K562 (cell line): ENCODE data around the gene ARSD. TPM values are rescaled to one million over a fixed set of nuclear protein-coding genes. Genes with fewer than 3 reads are reported as not detected.
"Not testable (repeated sequence)": the region's sequence is repeated elsewhere in the genome, so short reads cannot be mapped to it uniquely, and the experiment has no call there.

Experiments used
- ATAC-seq: fragments of 200-7000 bp; cut with Tn5 transposase; 3 replicates; pipeline ENCODE4 v1.9.1; 2020; ENCODE audit warnings: moderate library complexity
- BruUV-seq: library from RNA; stranded (reverse); fragments of 400-500 nt; replicated peaks from 2 replicates; lab custom pipeline; 2021; lab: Mats Ljungman, UMichigan
- CTCF ChIA-PET: fragments of 300-600 bp; formaldehyde crosslinking; extraction: SDS; loops from one replicate; lab custom pipeline; 2021; ENCODE audit warnings: low intra/inter-chr PET ratio; lab: Yijun Ruan, JAX
- POLR2A ChIA-PET: fragments of 300-600, 350-650 bp; sonication (Branson Sonifier 250); formaldehyde crosslinking; extraction: SDS; loops from one replicate; lab custom pipeline; 2021; ENCODE audit warnings: antibody characterized with exemption, inconsistent platforms; lab: Yijun Ruan, JAX
- DNase-seq, 4 experiments: peaks; one replicate each; pipeline versions ENCODE4 v3.0.0 to v3.0.0-alpha.2; 2011 to 2018; ENCODE audit warnings: low spot score in 3 of 4, mixed read lengths in 3 of 4; ENCODE audit errors: extremely low read depth in 1 of 4
- FAIRE-seq: peaks from 2 replicates; lab custom pipeline; 2011; peaks lifted over from hg19 to GRCh38; lab: Jason Lieb, UNC
- H2AFZ ChIP-seq: 2 replicates; pipeline ENCODE4 v1.6.0; 2011; ENCODE audit warnings: low read depth, low read length, control low read depth, inconsistent platforms
- H3K27ac ChIP-seq: fragments of 200-600 bp; 3 replicates; pipeline ENCODE4 v1.8.0; 2011; ENCODE audit warnings: low read depth, mild to moderate bottlenecking, control low read depth, inconsistent platforms, low read length, moderate library complexity, mixed read lengths; ENCODE audit errors: extremely low read depth
- H3K27me3 ChIP-seq, 2 experiments: fragments of 300-600 bp in 1 of 2; 2 replicates in 1 of 2; 3 replicates in 1 of 2; pipeline versions ENCODE4 v1.6.0 to v1.8.0; 2011; ENCODE audit warnings: inconsistent platforms in 2 of 2, low read length in 2 of 2, mild to moderate bottlenecking in 1 of 2, mixed read lengths in 1 of 2, moderate library complexity in 1 of 2; ENCODE audit not compliant: control insufficient read depth in 2 of 2, insufficient read depth in 2 of 2
- H3K36me3 ChIP-seq: fragments of 300-600 bp; 3 replicates; pipeline ENCODE4 v1.8.0; 2011; ENCODE audit warnings: mild to moderate bottlenecking, low read length, inconsistent platforms; ENCODE audit not compliant: control insufficient read depth, insufficient read depth
- H3K4me1 ChIP-seq, 2 experiments: fragments of 200-600 bp in 1 of 2; replicated peaks in 1 of 2; 2 replicates in 1 of 2; 3 replicates in 1 of 2; pipeline versions ENCODE4 v1.5.1 to v1.8.0; 2011; ENCODE audit warnings: inconsistent platforms in 2 of 2, low read length in 2 of 2, mild to moderate bottlenecking in 1 of 2, mixed read lengths in 1 of 2, moderate library complexity in 1 of 2; ENCODE audit not compliant: control insufficient read depth in 2 of 2, insufficient read depth in 2 of 2
- H3K4me2 ChIP-seq: 2 replicates; pipeline ENCODE4 v1.6.1; 2011; ENCODE audit warnings: low read length, control low read depth, inconsistent platforms, mixed read lengths; ENCODE audit not compliant: insufficient read depth
- H3K4me3 ChIP-seq: fragments of 200-600 bp; sonication (generic), shearing (Covaris generic); 2 replicates; pipeline ENCODE4 v1.5.1; 2016; ENCODE audit warnings: control low read depth, inconsistent platforms
- H3K79me2 ChIP-seq: fragments of 200-600 bp; 3 replicates; pipeline ENCODE4 v1.8.0; 2011; ENCODE audit warnings: low read length, inconsistent platforms; ENCODE audit not compliant: control insufficient read depth, insufficient read depth
- H3K9ac ChIP-seq, 2 experiments: 2 replicates each; pipeline versions ENCODE4 v1.6.0 to v1.6.1; 2011; ENCODE audit warnings: low read depth in 2 of 2, low read length in 2 of 2, control low read depth in 1 of 2, inconsistent platforms in 1 of 2, mild to moderate bottlenecking in 1 of 2, mixed read lengths in 1 of 2; ENCODE audit not compliant: insufficient read depth in 1 of 2
- H3K9me1 ChIP-seq: one replicate; pipeline ENCODE4 v1.6.0; 2011; ENCODE audit warnings: inconsistent platforms, mild to moderate bottlenecking, low read length, moderate library complexity; ENCODE audit not compliant: control insufficient read depth, insufficient read depth
- H3K9me3 ChIP-seq: replicated peaks from 2 replicates; pipeline ENCODE4 v1.5.1; 2011; ENCODE audit warnings: low read depth, low read length, inconsistent platforms; ENCODE audit not compliant: control insufficient read depth, insufficient read depth
- H4K20me1 ChIP-seq: replicated peaks from 2 replicates; pipeline ENCODE4 v1.6.1; 2011; ENCODE audit warnings: low read length, inconsistent platforms, mixed read lengths; ENCODE audit not compliant: control insufficient read depth, insufficient read depth
- CBFA2T2 ChIP-seq: fragments of 450-650 bp; conservative IDR thresholded peaks from 2 replicates; pipeline ENCODE4 v1.6.1; 2017; ENCODE audit warnings: mild to moderate bottlenecking
- DPF2 ChIP-seq: fragments of 450-650 bp; IDR thresholded peaks from 2 replicates; pipeline ENCODE4 v1.6.1; 2016
- FOSL1 ChIP-seq: fragments of 200-800 bp; sonication (Bioruptor generic); conservative IDR thresholded peaks from 2 replicates; pipeline ENCODE4 v1.6.1; 2016; ENCODE audit warnings: missing genetic modification characterization, missing compliant biosample characterization
- FOXJ2 ChIP-seq: fragments of 200-800 bp; sonication (Bioruptor generic); IDR thresholded peaks from 2 replicates; pipeline ENCODE4 v1.6.1; 2016; ENCODE audit warnings: missing genetic modification characterization, missing compliant biosample characterization
- ID3 ChIP-seq, 2 experiments: fragments of 250-450 bp in 1 of 2; fragments of 450-650 bp in 1 of 2; sonication (Bioruptor Pico) in 1 of 2; IDR thresholded peaks; 2 replicates each; pipeline versions ENCODE4 v1.6.1 to v1.8.0; 2016 to 2021; ENCODE audit warnings: mild to moderate bottlenecking in 2 of 2, moderate library complexity in 2 of 2, missing compliant biosample characterization in 1 of 2, missing genetic modification characterization in 1 of 2
- POLR2A ChIP-seq: fragments of 450-650 bp; conservative IDR thresholded peaks from 2 replicates; pipeline ENCODE4 v1.6.1; 2016
- SMARCA4 ChIP-seq: fragments of 450-650 bp; IDR thresholded peaks from 2 replicates; pipeline ENCODE4 v1.6.1; 2016
- SOX6 ChIP-seq: fragments of 450-650 bp; IDR thresholded peaks from 2 replicates; pipeline ENCODE4 v1.6.1; 2014; ENCODE audit warnings: mild to moderate bottlenecking
- SRF ChIP-seq, 2 experiments: fragments of 250-450, 450-650 bp in 1 of 2; sonication (Bioruptor Pico) in 1 of 2; sonication (generic) in 1 of 2; formaldehyde crosslinking; IDR thresholded peaks; 2 replicates each; pipeline versions ENCODE4 v1.5.0 to v1.5.1; 2020 to 2022; ENCODE audit warnings: mild to moderate bottlenecking in 1 of 2, missing genetic modification reagents in 1 of 2
- TAF9B ChIP-seq: fragments of 450-650 bp; IDR thresholded peaks from 2 replicates; pipeline ENCODE4 v1.6.1; 2018; ENCODE audit warnings: mild to moderate bottlenecking; ENCODE audit not compliant: partially characterized antibody
- ZEB2 ChIP-seq: fragments of 450-650 bp; IDR thresholded peaks from 2 replicates; pipeline ENCODE4 v1.6.1; 2016
- ZSCAN29 ChIP-seq: fragments of 450-650 bp; IDR thresholded peaks from 2 replicates; pipeline ENCODE4 v1.6.1; 2017
- WGBS: fragments of 100-300 bp; shearing (Covaris generic); methylation state at CpG from one replicate; pipeline ENCODE4 v1.1.6; 2016; ENCODE audit warnings: low coverage, mixed read lengths; ENCODE audit not compliant: insufficient coverage; ENCODE audit errors: missing lambda C conversion rate; 5-methylcytosine and 5-hydroxymethylcytosine counted together
- in situ Hi-C: fragments of 300-500 bp; cut with MboI; formaldehyde crosslinking; loops from 4 replicates; pipeline ENCODE4 v1.15.0; 2018; ENCODE audit warnings: inconsistent platforms, mixed read lengths
- intact Hi-C: fragments of 100-400 bp; cut with micrococcal nuclease; formaldehyde crosslinking; loops from 2 replicates; pipeline ENCODE4 v1.14.2; 2022
- polyA plus RNA-seq, 8 experiments: library from polyadenylated mRNA; depleted of rRNA in 4 of 8; stranded (reverse) in 5 of 8; unstranded in 3 of 8; fragments of >200 nt; fragmentation: Nextera tagmentation in 2 of 8; fragmentation: Illumina TruSeq in 1 of 8; extraction: Ambion mirVana in 2 of 8; extraction: Trizol in 1 of 8; gene quantifications; 2 replicates each; pipeline versions ENCODE4 v1.2.1 to v1.2.3, GENCODE V29; 2011 to 2014; ENCODE audit warnings: inconsistent platforms in 1 of 8, missing spikeins in 1 of 8
- total RNA-seq, 7 experiments: library from RNA; depleted of rRNA in 6 of 7; stranded (reverse); fragments of >200 nt in 6 of 7; fragmentation: Illumina TruSeq in 2 of 7; extraction: Trizol in 2 of 7; gene quantifications; 2 replicates each; pipeline versions ENCODE4 v1.2.1 to v1.2.3, GENCODE V29; 2011 to 2021; ENCODE audit warnings: low replicate concordance in 1 of 7
- TF ChIP-seq, protein P1 (sequence below): fragments of 250-450 bp; sonication (Bioruptor Pico); IDR thresholded peaks from 2 replicates; pipeline ENCODE4 v1.4.0; 2020; ENCODE audit warnings: borderline replicate concordance
- TF ChIP-seq, protein P2 (sequence below): fragments of 450-650 bp; IDR thresholded peaks from 2 replicates; pipeline ENCODE4 v1.6.1; 2018; ENCODE audit not compliant: partially characterized antibody

Gene ARSD
- total and polyA plus RNA-seq, 9 of the 15 experiments (the other 6 are each of a cell fraction or from before 2014, with no cell fraction given), result 0.05 to 0.23 (median 0.09) TPM; not detected in 1

DNA sequence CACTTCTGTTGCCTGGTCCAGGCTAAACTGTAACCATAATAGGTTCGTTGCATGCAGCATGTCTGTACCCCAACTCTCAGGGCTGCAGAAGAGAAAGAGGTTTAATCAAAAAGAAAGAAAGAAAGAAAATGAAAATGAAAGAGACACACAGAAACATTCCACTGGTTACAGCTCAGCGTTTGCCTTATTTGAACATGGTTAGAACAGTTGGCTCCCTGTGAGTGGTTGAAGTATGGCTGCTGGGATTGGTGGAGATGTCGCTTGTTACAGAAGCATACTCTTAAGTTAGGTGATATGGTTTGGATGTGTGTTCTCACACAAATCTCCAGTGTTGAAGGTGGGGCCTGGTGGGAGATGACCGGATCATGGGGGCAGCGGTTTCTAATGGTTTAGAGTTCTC lies 36.3 kb downstream of the ARSD start (continued):
- TF ChIP-seq, protein P1, sequence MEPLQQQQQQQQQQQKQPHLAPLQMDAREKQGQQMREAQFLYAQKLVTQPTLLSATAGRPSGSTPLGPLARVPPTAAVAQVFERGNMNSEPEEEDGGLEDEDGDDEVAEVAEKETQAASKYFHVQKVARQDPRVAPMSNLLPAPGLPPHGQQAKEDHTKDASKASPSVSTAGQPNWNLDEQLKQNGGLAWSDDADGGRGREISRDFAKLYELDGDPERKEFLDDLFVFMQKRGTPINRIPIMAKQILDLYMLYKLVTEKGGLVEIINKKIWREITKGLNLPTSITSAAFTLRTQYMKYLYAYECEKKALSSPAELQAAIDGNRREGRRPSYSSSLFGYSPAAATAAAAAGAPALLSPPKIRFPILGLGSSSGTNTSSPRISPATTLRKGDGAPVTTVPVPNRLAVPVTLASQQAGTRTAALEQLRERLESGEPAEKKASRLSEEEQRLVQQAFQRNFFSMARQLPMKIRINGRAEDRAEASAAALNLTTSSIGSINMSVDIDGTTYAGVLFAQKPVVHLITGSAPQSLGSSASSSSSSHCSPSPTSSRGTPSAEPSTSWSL (CRISPR knock-in tag), result no peak
- TF ChIP-seq TAF9B, result no peak

DNA sequence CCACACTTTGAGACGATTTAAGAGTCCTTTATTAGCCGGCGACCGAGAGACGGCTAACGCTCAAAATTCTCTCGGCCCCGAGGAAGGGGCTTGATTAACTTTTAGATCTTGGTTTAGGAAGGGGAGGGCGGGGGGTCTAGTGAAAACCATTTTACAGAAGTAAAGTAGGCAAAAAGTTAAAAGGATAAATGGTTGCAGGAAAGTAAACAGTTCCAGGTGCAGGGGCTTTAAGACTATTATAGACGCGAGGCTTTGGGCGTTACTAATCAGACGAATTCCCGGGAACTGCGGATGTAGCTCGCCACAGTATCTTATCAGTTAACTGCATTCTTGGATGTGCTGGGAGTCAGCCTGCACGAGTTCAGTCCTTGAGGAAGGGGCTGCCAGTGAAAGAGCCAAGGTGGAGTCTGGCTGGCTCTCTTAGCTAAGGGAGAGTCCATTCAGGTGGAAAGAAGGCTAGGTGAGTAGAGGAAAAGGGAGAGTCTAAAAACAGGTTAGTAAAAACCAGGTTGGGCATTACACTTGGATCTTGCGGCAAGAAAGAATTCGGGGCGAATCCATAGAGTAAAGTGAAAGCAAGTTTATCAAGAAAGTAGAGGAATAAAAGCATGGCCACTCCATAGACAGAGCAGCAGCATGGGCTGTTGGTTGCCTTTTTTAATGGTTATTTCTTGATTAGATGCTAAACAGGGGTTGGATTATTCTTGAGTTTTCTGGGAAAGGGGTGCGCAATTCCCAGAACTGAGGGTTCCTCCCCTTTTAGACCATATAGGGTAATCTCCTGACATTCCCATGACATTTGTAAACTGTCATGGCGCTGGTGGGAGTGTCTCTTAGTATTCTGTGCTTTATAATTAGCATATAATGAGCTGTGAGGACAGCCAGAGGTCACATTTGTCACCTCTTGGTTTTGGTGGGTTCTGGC lies 38.3 kb downstream of the ARSD start:
- H3K9me1 ChIP-seq; H3K36me3 ChIP-seq; H3K9me3 ChIP-seq; H3K27me3 ChIP-seq; CTCF ChIA-PET; H3K79me2 ChIP-seq; H4K20me1 ChIP-seq; TF ChIP-seq ID3 (CRISPR knock-in tag; IDR thresholded peaks at IDR 0.05): not testable (repeated sequence)
- in situ Hi-C loops, result loop anchor here (25.0 kb wide), 1 partner anchor 747 kb away; no protein-coding TSS in a partner anchor
- H3K27ac ChIP-seq, result peak overlapping the region; percentile 97
- H3K4me1 ChIP-seq, result peaks cover 10 to 25% of the 10 kb centered on the region in 2 experiments; a peak in 4 of 5 replicates
- H3K4me2 ChIP-seq, result peak overlapping the region; percentile 71
- TSS peak; percentile 98 for BruUV-seq
- FAIRE-seq (peak; percentile 98), DNase-seq (peak in 1 of 4 experiments; percentile 34), ATAC-seq (peak; percentile 84)
- POLR2A ChIA-PET, result interaction anchor here (0.6 kb wide), 1 partner anchor 81 kb away, joined by 3 read pairs; no protein-coding TSS in a partner anchor
- H3K4me3 ChIP-seq, result peak overlapping the region; percentile 16
- 0% methylated on average over 17 of the region's 22 CpGs for WGBS
- intact Hi-C loops, result loop anchor here (2.0 kb wide), 2 partner anchors 32 to 748 kb away; no protein-coding TSS in a partner anchor
- peak overlapping the region; percentile 91 for H2AFZ ChIP-seq
- peak overlapping the region; percentile 72 to 78; a peak in 3 of 4 replicates for H3K9ac ChIP-seq
- TF ChIP-seq FOXJ2 (tag) (peak; percentile 32; the same call in 1 of the 2 replicates), SMARCA4 (peak; percentile 22; the same call in 1 of the 2 replicates), POLR2A (peak; percentile 58), ZEB2 (peak; percentile 66), ID3 (tag; IDR thresholded peaks at IDR 0.05) (0 out of 2 replicates have a peak, but pooled peaks have one; percentile 16), CBFA2T2 (peak; percentile 9; the same call in 1 of the 2 replicates), ZSCAN29 (peak; percentile 51; the same call in 1 of the 2 replicates), SOX6 (peak; percentile 32; the same call in 1 of the 2 replicates), DPF2 (peak; percentile 35; the same call in 1 of the 2 replicates), FOSL1 (peak; percentile 46), SRF (CRISPR knock-in tag; IDR thresholded peaks at IDR 0.05) (peak in 1 of 2 experiments; percentile 89; a peak in 2 of 4 replicates)
- TF ChIP-seq, protein P2, sequence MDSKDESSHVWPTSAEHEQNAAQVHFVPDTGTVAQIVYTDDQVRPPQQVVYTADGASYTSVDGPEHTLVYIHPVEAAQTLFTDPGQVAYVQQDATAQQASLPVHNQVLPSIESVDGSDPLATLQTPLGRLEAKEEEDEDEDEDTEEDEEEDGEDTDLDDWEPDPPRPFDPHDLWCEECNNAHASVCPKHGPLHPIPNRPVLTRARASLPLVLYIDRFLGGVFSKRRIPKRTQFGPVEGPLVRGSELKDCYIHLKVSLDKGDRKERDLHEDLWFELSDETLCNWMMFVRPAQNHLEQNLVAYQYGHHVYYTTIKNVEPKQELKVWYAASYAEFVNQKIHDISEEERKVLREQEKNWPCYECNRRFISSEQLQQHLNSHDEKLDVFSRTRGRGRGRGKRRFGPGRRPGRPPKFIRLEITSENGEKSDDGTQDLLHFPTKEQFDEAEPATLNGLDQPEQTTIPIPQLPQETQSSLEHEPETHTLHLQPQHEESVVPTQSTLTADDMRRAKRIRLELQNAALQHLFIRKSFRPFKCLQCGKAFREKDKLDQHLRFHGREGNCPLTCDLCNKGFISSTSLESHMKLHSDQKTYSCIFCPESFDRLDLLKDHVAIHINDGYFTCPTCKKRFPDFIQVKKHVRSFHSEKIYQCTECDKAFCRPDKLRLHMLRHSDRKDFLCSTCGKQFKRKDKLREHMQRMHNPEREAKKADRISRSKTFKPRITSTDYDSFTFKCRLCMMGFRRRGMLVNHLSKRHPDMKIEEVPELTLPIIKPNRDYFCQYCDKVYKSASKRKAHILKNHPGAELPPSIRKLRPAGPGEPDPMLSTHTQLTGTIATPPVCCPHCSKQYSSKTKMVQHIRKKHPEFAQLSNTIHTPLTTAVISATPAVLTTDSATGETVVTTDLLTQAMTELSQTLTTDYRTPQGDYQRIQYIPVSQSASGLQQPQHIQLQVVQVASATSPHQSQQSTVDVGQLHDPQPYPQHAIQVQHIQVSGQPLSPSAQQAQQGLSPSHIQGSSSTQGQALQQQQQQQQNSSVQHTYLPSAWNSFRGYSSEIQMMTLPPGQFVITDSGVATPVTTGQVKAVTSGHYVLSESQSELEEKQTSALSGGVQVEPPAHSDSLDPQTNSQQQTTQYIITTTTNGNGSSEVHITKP, result peak; percentile 89
